Neutrophil (primary cell): ENCODE measurements around the gene ELK1.

Experiments
- H3K27ac ChIP-seq: fragments of 200-600 bp; sonication (generic); 2 replicates; pipeline ENCODE4 v1.5.1; 2016; ENCODE audit warnings: mild to moderate bottlenecking, moderate library complexity
- H3K27me3 ChIP-seq: fragments of 200-600 bp; sonication (generic); 2 replicates; pipeline ENCODE4 v1.6.0; 2016; ENCODE audit warnings: mild to moderate bottlenecking
- H3K36me3 ChIP-seq: fragments of 200-600 bp; sonication (generic); 2 replicates; pipeline ENCODE4 v1.5.1; 2017
- H3K4me1 ChIP-seq, 2 experiments: fragments of 200-600 bp in 1 of 2; sonication (generic) in 1 of 2; 1 replicate in 1 of 2; 2 replicates in 1 of 2; pipeline versions ENCODE4 v1.5.1 to v1.6.1; 2013 to 2016; ENCODE audit warnings: low read depth in 1 of 2, low read length in 1 of 2, mild to moderate bottlenecking in 1 of 2, moderate library complexity in 1 of 2; ENCODE audit not compliant: control insufficient read depth in 1 of 2, insufficient read depth in 1 of 2
- H3K4me3 ChIP-seq, 2 experiments: fragments of 200-600 bp in 1 of 2; sonication (generic) in 1 of 2; 1 replicate in 1 of 2; 2 replicates in 1 of 2; pipeline ENCODE4 v1.5.1; 2013 to 2016; ENCODE audit warnings: low read depth in 1 of 2, low read length in 1 of 2, mild to moderate bottlenecking in 1 of 2, moderate library complexity in 1 of 2
- H3K9me3 ChIP-seq: fragments of 200-600 bp; sonication (generic); 2 replicates; pipeline ENCODE4 v1.5.1; 2016
- CTCF ChIP-seq: fragments of 200-600 bp; sonication (generic); IDR thresholded peaks from 2 replicates; pipeline ENCODE4 v1.5.1; 2016; ENCODE audit warnings: antibody characterized with exemption

ELK1 gene

GRCh38 chrX:47644557-47645091 is 5.7 kb downstream of the ELK1 start:
- Histone ChIP-seq H3K4me3 (no peak overlapping the region), H3K27ac (no peak overlapping the region), H3K27me3 (no peaks in the 10 kb centered on the region), H3K9me3 (no peaks in the 10 kb centered on the region), H3K4me1 (peaks cover 10 to 11% of the 10 kb centered on the region in 2 experiments), H3K36me3 (no peaks in the 10 kb centered on the region)
- peak; percentile 30 for TF ChIP-seq CTCF

- H3K4me3 ChIP-seq = no peak overlapping the region
- H3K9me3 ChIP-seq = no peaks in the 10 kb centered on the region
- no peaks in the 10 kb centered on the region for H3K27me3 ChIP-seq
- peak; percentile 24 for TF ChIP-seq CTCF
- peaks cover 4% of the 10 kb centered on the region in 2 experiments for H3K4me1 ChIP-seq
- H3K36me3 ChIP-seq = no peaks in the 10 kb centered on the region
- H3K27ac ChIP-seq = peak overlapping the region; percentile 18
Measured at GRCh38 chrX:47643926-47644325, 6.4 kb downstream of the ELK1 start.

- H3K4me3 ChIP-seq = no peak overlapping the region
- no peaks in the 10 kb centered on the region for H3K36me3 ChIP-seq
- no peak for TF ChIP-seq CTCF
- peaks cover 28 to 31% of the 10 kb centered on the region in 2 experiments for H3K4me1 ChIP-seq
- no peak overlapping the region for H3K27ac ChIP-seq
- no peaks in the 10 kb centered on the region for H3K27me3 ChIP-seq
- H3K9me3 ChIP-seq = no peaks in the 10 kb centered on the region
Measured at GRCh38 chrX:47638816-47639215, 11.5 kb downstream of the ELK1 start.

GRCh38 chrX:47637546-47638195 is 12.7 kb downstream of the ELK1 start:
- H3K4me1 ChIP-seq = peaks cover 38 to 40% of the 10 kb centered on the region in 2 experiments
- TF ChIP-seq CTCF = peak; percentile 32
- peak overlapping the region; percentile 67 to 68 for H3K4me3 ChIP-seq
- no peaks in the 10 kb centered on the region for H3K27me3 ChIP-seq
- peak overlapping the region; percentile 80 for H3K27ac ChIP-seq
- no peaks in the 10 kb centered on the region for H3K9me3 ChIP-seq
- H3K36me3 ChIP-seq = no peaks in the 10 kb centered on the region

GRCh38 chrX:47634871-47635575 is 15.3 kb downstream of the ELK1 start:
- H3K36me3 ChIP-seq = no peaks in the 10 kb centered on the region
- H3K27ac ChIP-seq = peak overlapping the region; percentile 97
- peaks cover 64 to 66% of the 10 kb centered on the region in 2 experiments for H3K4me1 ChIP-seq
- H3K27me3 ChIP-seq = no peaks in the 10 kb centered on the region
- no peak overlapping the region for H3K4me3 ChIP-seq
- no peaks in the 10 kb centered on the region for H3K9me3 ChIP-seq
- TF ChIP-seq CTCF = no peak
